Measurements from ENCODE around the gene CLDN6. TPM values are rescaled to one million over a fixed set of nuclear protein-coding genes. Genes with fewer than 3 reads are reported as not detected.
A peak's percentile ranks its signal among the peaks of the same experiment; 100 is the strongest.

CLDN6 gene
- total RNA-seq, 1 donor = not detected

- peaks cover 16% of the 10 kb centered on the region for H3K27me3 ChIP-seq (ENCODE audit: insufficient read depth, low read length)
- H3K4me1 ChIP-seq (ENCODE audit: insufficient read depth, low read length) = peaks cover 38% of the 10 kb centered on the region
- no peaks in the 10 kb centered on the region for H3K9me3 ChIP-seq (ENCODE audit: low read depth, low read length)
- H3K4me3 ChIP-seq (ENCODE audit: low read length) = no peak overlapping the region
These were observed 46.6 kb downstream of the CLDN6 start for GRCh38 chr16:2971134-2971984.

- H3K4me3 ChIP-seq (ENCODE audit: low read length) = no peak overlapping the region
- H3K27me3 ChIP-seq (ENCODE audit: insufficient read depth, low read length) = peaks cover 23% of the 10 kb centered on the region
- H3K4me1 ChIP-seq (ENCODE audit: insufficient read depth, low read length) = peaks cover 43% of the 10 kb centered on the region
- no peaks in the 10 kb centered on the region for H3K9me3 ChIP-seq (ENCODE audit: low read depth, low read length)
These were observed 47.4 kb downstream of the CLDN6 start for GRCh38 chr16:2970563-2970962.

- Histone ChIP-seq H3K4me1 (ENCODE audit: insufficient read depth, low read length) (peaks cover 49% of the 10 kb centered on the region), H3K4me3 (ENCODE audit: low read length) (peak overlapping the region; percentile 57), H3K27me3 (ENCODE audit: insufficient read depth, low read length) (peaks cover 24% of the 10 kb centered on the region), H3K9me3 (ENCODE audit: low read depth, low read length) (no peaks in the 10 kb centered on the region)
These were observed 48.1 kb downstream of the CLDN6 start for GRCh38 chr16:2969545-2970521.

- Histone ChIP-seq H3K9me3 (ENCODE audit: low read depth, low read length) (no peaks in the 10 kb centered on the region), H3K27me3 (ENCODE audit: insufficient read depth, low read length) (peaks cover 32% of the 10 kb centered on the region), H3K4me1 (ENCODE audit: insufficient read depth, low read length) (peaks cover 58% of the 10 kb centered on the region), H3K4me3 (ENCODE audit: low read length) (peak within 1 kb of the TSS; percentile 57)
These were observed 49.0 kb downstream of the CLDN6 start, which contains the start of gene PAQR4 for GRCh38 chr16:2968738-2969544. Gene PAQR4, plus strand, starts transcription at chr16:2969348. Its CDS starts 327 bp downstream, at chr16:2969675.

- H3K9me3 ChIP-seq (ENCODE audit: low read depth, low read length) = no peaks in the 10 kb centered on the region
- H3K27me3 ChIP-seq (ENCODE audit: insufficient read depth, low read length) = peaks cover 34% of the 10 kb centered on the region
- peak overlapping the region; percentile 57 for H3K4me3 ChIP-seq (ENCODE audit: low read length)
- peaks cover 63% of the 10 kb centered on the region for H3K4me1 ChIP-seq (ENCODE audit: insufficient read depth, low read length)
These were observed 49.6 kb downstream of the CLDN6 start for GRCh38 chr16:2968368-2968737.

GRCh38 chr16:2967721-2968161 is 50.2 kb downstream of the CLDN6 start:
- H3K9me3 ChIP-seq (ENCODE audit: low read depth, low read length) = no peaks in the 10 kb centered on the region
- no peak overlapping the region for H3K4me3 ChIP-seq (ENCODE audit: low read length)
- H3K4me1 ChIP-seq (ENCODE audit: insufficient read depth, low read length) = peaks cover 67% of the 10 kb centered on the region
- peaks cover 37% of the 10 kb centered on the region for H3K27me3 ChIP-seq (ENCODE audit: insufficient read depth, low read length)

GRCh38 chr16:2967211-2967631 is 50.8 kb downstream of the CLDN6 start:
- Histone ChIP-seq H3K4me1 (ENCODE audit: insufficient read depth, low read length) (peaks cover 72% of the 10 kb centered on the region), H3K9me3 (ENCODE audit: low read depth, low read length) (no peaks in the 10 kb centered on the region), H3K4me3 (ENCODE audit: low read length) (no peak overlapping the region), H3K27me3 (ENCODE audit: insufficient read depth, low read length) (peaks cover 42% of the 10 kb centered on the region)

GRCh38 chr16:2966808-2967191 is 51.2 kb downstream of the CLDN6 start:
- no peaks in the 10 kb centered on the region for H3K9me3 ChIP-seq (ENCODE audit: low read depth, low read length)
- H3K4me3 ChIP-seq (ENCODE audit: low read length) = no peak overlapping the region
- peaks cover 76% of the 10 kb centered on the region for H3K4me1 ChIP-seq (ENCODE audit: insufficient read depth, low read length)
- H3K27me3 ChIP-seq (ENCODE audit: insufficient read depth, low read length) = peaks cover 46% of the 10 kb centered on the region

GRCh38 chr16:2966043-2966807 is 51.8 kb downstream of the CLDN6 start:
- H3K27me3 ChIP-seq (ENCODE audit: insufficient read depth, low read length) = peaks cover 46% of the 10 kb centered on the region
- H3K4me3 ChIP-seq (ENCODE audit: low read length) = no peak overlapping the region
- H3K4me1 ChIP-seq (ENCODE audit: insufficient read depth, low read length) = peaks cover 80% of the 10 kb centered on the region
- no peaks in the 10 kb centered on the region for H3K9me3 ChIP-seq (ENCODE audit: low read depth, low read length)

Other genes starting within 250 kb of the CLDN6 start
- gene ELOB, start 240.9 kb downstream of the CLDN6 start, total RNA-seq = 92.6 TPM
- not detected for gene PRSS33, start 230.6 kb downstream of the CLDN6 start, total RNA-seq
- not detected for gene PRSS41, start 219.7 kb downstream of the CLDN6 start, total RNA-seq
- gene PRSS21, start 200.9 kb downstream of the CLDN6 start, total RNA-seq = not detected
- 1.2 TPM for gene ZG16B, start 187.9 kb downstream of the CLDN6 start, total RNA-seq
- gene PRSS22, start 160.0 kb downstream of the CLDN6 start, total RNA-seq = 0.21 TPM
- 8.1 TPM for gene FLYWCH2, start 135.0 kb downstream of the CLDN6 start, total RNA-seq
- gene FLYWCH1, start 106.3 kb downstream of the CLDN6 start, total RNA-seq = 15.7 TPM
- not detected for gene KREMEN2, start 53.9 kb downstream of the CLDN6 start, total RNA-seq
- gene PAQR4, start 48.8 kb downstream of the CLDN6 start, total RNA-seq = 3.1 TPM
- 1.3 TPM for gene PKMYT1, start 37.7 kb downstream of the CLDN6 start, total RNA-seq
- not detected for gene CLDN9, start 5.3 kb downstream of the CLDN6 start, total RNA-seq
- gene TNFRSF12A, start 2.2 kb upstream of the CLDN6 start, total RNA-seq = 8.2 TPM
- 8.2 TPM for gene HCFC1R1, start 5.8 kb upstream of the CLDN6 start, total RNA-seq
- 8.9 TPM for gene THOC6, start 5.9 kb upstream of the CLDN6 start, total RNA-seq
- gene BICDL2, start 18.8 kb upstream of the CLDN6 start, total RNA-seq = 0.10 TPM
- gene MMP25, start 28.4 kb upstream of the CLDN6 start, total RNA-seq = 1.7 TPM
- gene IL32, start 47.5 kb upstream of the CLDN6 start, total RNA-seq = 115 TPM
- gene ZSCAN10, start 81.1 kb upstream of the CLDN6 start, total RNA-seq = under 0.01 TPM
- 0.52 TPM for gene ZNF205, start 94.4 kb upstream of the CLDN6 start, total RNA-seq
- gene ZNF213, start 116.8 kb upstream of the CLDN6 start, total RNA-seq = 1.6 TPM
- gene OR1F1, start 170.0 kb upstream of the CLDN6 start, total RNA-seq = not detected
- 4.5 TPM for gene ZNF200, start 217.0 kb upstream of the CLDN6 start, total RNA-seq
- gene MEFV, start 238.4 kb upstream of the CLDN6 start, total RNA-seq = 26.7 TPM